ENCODE results near the gene CRYL1.
"Not testable (repeated sequence)": the region's sequence is repeated elsewhere in the genome, so short reads cannot be mapped to it uniquely, and the experiment has no call there.

CRYL1 gene

GRCh38 chr13:20446405-20446804 lies 79.3 kb downstream of the CRYL1 start:
- no peak for DNase-seq

GRCh38 chr13:20442798-20443381 lies 82.8 kb downstream of the CRYL1 start:
- DNase-seq, result no peak

DNA sequence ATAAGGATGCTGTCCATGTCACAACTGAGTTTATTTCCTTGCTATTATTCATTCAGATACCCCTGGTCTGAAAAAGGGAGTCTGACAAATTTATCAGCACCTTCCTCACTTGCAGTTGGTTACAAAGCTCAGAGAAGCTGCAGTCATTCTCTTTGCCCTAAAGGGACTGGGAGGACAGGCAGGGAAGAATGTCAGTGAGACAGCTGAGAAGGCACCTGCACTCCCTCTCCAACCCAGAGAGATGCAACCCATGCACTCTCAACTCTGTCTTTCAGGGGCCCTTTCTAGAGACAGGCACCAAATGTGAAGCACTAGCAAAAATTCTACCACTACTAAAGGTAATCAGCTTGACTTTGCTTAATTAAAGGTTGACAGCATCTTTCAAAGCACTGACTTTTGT lies 83.3 kb downstream of the CRYL1 start:
- DNase-seq, result no peak

DNA sequence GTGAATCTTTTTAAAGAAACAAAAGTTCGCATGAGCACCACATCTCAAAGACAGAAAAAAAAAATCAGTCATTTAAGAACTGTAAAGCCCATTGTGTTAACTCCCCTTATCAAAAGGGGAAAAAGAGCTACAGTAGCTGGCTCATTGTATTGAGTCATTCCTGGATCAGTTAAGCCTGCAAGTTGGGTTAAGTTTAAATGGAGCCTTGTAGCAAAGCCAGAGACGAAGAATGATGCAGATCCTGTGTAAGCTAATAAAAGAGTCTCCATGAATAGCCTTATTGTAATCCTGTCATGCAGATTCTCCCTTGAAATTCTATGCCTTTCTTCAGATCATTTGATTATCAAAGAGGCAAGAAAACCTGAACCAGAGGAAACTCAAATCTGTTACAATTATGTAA lies 83.8 kb downstream of the CRYL1 start:
- no peak for DNase-seq

DNA sequence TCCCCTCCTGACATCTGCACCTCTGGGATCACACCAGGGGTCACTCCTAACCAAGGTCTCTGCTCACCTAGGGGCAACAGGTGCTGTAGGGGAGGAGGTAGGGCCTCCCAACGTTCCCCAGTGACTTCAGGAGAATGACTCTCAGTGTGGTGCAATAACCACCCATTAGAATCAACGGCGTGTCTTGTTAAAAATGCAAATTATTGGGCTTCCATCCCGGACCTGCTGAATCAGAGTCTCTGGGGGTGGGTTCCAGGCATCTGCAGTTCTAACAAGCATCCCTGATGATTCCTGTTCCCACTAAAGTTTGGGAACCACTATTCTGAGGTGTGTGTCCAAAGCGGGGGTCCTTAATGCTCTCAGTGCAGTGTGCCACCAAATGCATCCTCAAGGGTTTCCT lies 84.6 kb downstream of the CRYL1 start:
- DNase-seq, result no peak

DNA sequence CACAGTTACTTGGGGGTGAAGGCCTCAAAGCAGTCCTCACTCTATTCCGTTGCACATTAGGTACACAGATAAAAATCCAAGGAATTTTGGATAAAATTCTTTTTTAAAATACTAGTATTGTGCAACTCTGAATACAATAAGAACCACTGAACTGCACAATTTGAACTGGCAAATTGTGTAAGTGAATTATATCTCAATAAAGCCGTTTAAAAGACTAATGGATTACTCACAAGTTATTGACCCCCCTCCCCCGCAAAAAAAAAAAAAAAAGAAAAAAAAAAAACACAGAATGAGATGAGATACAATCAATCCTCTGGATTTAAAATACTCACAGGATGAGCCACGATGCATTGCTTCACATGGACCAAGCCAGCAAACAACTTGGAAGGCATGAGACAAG lies 86.4 kb downstream of the CRYL1 start:
- no peak for DNase-seq

DNA sequence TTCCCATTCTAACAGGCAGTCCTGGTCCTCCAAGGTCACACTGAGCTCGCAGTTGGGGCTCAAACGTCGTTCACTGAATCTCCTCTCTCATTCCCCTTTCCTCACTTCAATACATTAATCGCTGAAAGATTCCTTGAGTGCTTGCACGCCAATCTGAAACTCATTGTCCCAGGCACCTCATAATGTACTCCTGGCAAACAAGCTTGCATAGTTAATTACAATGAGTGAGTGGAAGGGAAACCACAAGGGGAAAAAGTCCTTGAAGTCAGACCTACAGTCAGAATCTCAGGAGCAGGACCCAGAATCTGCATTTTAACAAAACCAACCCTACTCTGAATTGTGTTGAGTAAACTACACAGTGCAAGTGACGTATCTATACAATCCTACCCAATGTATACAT lies 86.9 kb downstream of the CRYL1 start:
- no peak for DNase-seq

GRCh38 chr13:20436505-20436904 lies 89.2 kb downstream of the CRYL1 start:
- no peak for DNase-seq

- no peak for DNase-seq
Measured at GRCh38 chr13:20435616-20436368, 89.9 kb downstream of the CRYL1 start.

DNA sequence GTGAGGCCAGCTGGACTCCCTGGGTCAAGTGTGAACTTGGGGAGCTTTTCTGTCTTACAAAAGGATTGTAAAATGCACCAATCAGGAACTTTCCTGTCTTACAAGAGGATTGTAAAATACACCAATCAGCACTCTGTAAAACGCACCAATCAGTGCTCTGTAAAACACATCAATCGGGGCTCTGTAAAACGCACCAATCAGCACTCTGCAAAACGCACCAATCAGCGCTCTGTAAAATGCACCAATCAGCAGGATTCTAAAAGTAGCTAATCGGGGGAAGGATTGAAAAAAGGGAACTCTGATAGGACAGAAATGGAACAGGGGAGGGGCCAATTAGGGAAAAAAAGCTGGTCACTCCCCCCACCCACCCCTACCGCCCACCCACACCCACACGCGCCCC lies 91.4 kb downstream of the CRYL1 start:
- not testable (repeated sequence) for DNase-seq

DNA sequence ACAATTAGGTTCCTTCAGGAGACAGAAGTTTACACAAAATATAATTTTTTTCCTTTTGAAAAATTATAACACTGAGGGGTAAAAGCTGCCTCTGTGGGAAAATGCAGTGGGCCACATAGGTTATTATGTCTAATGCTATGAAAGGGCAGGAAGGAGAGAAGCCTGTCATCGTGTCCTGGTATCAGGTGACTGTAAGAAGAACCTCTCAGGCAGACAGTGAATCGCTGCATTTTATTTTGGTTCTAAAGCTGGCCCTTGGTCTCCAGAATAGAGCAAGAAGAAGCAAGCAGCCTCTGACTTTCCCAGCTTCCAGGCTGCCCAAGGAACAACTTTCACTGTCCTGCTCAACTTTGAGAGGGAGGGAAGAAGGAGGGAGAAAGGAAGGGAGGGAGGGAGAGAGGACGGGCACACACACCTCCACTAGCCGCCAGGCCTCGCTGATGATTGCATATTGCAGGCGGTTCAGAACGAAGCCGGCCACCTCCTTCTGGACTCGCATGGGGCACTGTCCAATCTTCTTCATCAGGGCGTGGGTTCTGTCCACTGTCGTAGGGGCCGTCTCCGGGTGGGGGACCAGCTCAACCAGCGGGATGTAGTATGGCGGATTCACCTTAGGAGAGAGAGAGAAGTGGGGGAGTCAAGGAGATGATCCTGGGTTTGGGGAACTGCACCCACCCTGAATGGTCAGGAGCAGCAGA lies 93.8 kb downstream of the CRYL1 start:
- DNase-seq, result peak; percentile 19

GRCh38 chr13:20431080-20431479 lies 94.6 kb downstream of the CRYL1 start:
- DNase-seq, result peak; percentile 53

- DNase-seq, result no peak
Measured at GRCh38 chr13:20430296-20430695, 95.4 kb downstream of the CRYL1 start.

DNA sequence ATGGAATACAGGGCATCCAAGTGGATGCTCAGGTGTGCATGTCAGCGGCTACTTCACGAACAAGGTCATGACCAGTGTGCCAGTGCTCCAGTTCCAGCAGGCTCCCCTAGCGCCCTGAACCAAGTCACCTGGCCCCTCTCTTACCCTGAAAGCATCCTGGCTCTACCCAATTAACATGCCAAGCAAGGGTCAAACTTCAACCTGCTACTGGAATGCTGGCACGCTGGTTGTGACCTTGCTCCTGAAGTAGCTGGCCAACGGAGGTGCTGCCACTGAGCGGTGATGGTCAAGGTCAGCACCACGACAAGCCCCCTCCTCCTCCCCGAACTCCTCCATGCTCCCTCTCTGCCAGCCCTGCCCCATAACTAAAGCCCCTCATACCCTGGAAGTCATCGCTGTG lies 96.0 kb downstream of the CRYL1 start:
- no peak for DNase-seq

DNA sequence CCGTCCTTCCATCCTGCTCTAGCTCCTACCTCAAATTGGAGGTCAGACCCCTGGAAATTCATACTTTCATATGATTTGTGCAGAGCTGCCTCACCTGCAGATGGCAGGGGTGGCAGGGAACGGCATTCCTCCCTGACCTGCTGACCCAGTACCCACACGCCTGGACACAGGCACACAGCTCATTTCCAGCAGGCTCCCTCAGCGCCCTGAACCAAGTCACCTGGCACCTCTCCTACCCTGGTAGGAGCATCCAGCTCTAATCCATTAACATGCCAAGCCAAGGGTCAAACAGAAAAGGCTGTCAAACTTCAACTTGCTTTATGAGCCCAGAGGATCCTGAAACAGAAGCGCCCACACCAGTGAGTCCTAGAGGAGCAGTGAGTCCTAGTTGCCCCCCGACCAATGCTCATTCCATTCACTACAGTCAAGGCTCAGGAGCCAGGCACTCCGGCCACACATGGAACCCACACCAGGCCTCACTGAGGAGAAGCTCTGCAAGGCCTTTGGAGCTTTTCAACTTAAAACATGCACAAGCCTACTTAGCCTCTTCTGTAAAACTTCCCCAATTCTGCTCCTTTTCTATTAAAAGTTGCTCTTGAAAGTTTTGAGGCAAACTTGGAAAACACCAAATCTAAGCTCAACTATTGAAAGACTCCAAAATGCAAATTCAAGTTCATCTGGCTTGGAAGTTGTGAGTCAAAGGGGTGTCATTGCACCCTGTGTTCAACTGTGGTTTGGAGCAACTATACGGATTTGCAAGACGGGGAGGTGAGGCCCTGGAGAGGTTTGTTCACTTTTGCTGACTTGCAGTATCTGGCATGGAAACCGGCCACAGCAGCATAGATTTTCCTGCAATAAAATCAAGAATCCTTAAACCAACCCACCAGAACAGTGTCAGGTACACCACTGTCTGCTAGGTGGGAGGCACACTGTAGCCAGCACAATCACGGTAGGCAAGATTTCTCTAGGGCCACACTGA lies 96.7 kb downstream of the CRYL1 start:
- no peak for DNase-seq

DNA sequence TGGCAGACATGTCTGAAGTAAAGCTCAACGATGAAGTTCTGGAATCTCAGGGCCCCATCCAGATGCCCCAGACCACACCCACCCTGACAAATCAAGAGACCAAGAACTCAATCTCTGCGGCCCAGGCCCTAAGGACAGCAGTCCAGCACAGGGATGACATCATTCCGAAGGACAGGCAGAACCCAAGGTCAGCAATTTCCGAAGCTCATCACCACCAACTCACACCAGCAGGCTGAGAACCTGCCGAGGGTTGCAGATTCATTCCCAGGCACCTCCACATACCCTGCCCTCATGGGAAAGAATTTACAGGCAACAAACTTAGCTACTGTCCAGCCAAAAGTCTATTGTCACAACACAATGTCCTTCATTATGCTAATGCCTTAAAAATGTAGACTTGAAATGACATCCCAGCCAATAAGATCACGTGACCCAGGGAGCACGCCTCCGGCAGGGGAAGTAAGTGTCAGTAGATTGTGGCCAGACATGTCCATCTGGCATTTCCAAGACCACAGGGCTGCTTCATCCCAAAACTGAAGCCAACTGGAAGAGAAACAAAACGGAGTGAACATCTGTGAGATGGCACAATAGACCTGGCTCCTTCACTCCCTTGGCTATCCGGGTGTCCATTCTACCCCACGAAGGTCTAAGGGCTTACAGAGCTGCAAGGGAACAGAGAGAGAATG lies 98.8 kb downstream of the CRYL1 start:
- DNase-seq, result no peak

DNA sequence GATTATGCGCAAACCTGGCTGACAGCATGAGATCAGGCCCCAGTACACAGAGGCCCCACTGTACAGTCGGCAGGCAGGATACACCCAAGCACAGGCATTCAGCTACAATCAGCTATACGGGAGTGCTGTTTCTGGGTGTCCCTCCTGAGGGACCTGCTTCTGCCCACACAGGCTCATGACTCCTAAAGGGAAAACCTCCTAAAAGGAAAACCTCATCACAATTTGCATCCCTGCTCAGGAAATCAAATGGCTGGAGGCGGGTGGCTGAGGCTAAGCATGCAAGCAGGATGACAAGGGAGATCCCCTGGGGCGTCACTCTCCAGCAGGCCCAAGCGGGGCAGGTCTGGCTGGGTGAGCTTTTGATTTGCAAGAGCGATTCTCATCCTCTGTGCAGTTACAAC lies 99.8 kb downstream of the CRYL1 start:
- DNase-seq, result no peak

- DNase-seq, result no peak
Measured at GRCh38 chr13:20424949-20425348, 100.7 kb downstream of the CRYL1 start.

- no peak for DNase-seq
Measured at GRCh38 chr13:20424559-20424852, 101.2 kb downstream of the CRYL1 start.

- DNase-seq, result no peak
Measured at GRCh38 chr13:20422362-20422761, 103.3 kb downstream of the CRYL1 start.

GRCh38 chr13:20420938-20421337 lies 104.7 kb downstream of the CRYL1 start:
- DNase-seq, result no peak

DNA sequence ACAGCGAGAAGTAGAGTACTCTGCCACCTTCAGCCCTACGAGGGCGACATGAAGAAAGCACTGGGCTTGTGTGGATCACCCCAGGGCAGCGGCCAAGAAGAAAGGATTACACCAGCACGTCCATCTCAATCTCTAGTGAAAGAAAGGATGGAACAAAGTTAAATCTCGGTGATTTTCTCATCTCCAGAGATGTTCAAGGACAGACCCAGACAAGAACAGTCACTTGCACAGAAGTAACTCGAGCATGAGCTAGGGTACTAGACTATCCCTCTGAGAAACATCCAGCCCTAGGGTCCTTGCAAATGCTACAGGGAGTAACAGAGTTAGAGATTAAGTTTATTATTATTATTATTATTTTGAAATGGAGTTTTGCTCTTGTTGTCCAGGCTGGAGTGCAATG lies 106.7 kb downstream of the CRYL1 start:
- no peak for DNase-seq

Data from NCI-H510A treated with DMSO at 0.1 percent for 48 hours (cell line).